GM21825 (cell line): ENCODE data around the gene METTL9.
"Not testable (repeated sequence)": the region's sequence is repeated elsewhere in the genome, so short reads cannot be mapped to it uniquely, and the experiment has no call there.

Source experiments
- ATAC-seq: cut with Tn5 transposase; IDR thresholded peaks from one replicate; pipeline ENCODE4 v1.9.1; 2021; ENCODE audit warnings: mild to moderate bottlenecking, moderate library complexity; ENCODE audit not compliant: unreplicated experiment

The METTL9 gene

DNA sequence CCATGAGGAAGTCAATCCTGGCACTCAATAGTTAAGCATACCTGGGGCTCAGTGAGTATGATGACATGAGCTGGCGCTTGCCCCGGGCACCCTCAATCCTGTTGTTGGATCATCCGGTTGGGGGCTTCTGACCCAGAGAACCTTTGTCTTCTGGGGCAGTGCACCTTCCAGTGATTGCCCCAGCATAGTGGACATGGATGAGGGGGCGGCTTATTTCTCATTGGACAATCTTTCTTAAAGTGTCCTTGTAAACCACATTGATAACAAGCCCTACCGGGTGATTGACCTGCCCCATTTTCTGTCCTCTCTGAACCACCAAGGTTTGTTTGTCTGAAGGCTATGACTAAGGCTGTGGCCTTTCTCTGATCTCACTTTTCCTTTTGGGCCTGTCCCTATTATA is 34.8 kb downstream of the METTL9 start:
- no peak for ATAC-seq

- ATAC-seq: not testable (repeated sequence)
These were observed 36.3 kb downstream of the METTL9 start for GRCh38 chr16:21635694-21636093.

- no peak for ATAC-seq
These were observed 37.9 kb downstream of the METTL9 start for GRCh38 chr16:21637032-21637968.

DNA sequence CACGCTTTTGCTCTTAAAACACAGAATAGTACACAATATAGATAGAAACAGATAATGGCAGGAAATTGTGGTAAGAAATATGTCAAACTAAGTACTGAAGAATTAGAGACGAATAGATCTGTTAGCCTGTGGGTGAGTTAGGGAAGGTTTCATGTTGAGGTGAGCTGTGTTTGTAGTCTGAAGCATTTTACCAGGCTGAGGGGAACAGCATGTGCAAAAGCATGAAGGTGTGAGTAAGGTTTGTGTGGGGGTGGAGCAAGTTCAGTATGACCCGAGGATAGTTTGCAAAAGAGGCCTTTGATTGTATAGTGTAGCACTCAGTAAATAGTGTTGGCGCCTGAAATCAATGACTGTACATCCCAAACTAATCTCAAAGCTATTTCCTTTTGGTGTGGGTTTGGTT is 39.2 kb downstream of the METTL9 start:
- no peak for ATAC-seq

DNA sequence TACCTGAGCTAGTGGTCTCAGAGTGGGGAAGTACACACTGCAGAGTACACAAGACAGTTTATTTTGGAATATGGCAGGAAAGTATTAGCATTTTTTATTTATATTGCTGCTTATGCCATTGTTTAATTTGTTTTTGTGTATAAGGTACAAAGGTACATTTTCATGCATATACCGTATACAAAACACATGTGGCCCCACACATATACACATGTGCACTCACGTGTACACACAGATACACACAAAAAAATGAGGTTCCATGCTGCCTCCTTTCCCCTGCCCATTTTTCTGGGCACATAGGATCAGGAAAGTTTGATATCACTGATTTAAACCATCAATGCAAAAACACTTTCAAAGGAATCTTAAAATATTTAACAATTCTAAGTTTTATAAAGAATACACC is 40.1 kb downstream of the METTL9 start:
- ATAC-seq: no peak

DNA sequence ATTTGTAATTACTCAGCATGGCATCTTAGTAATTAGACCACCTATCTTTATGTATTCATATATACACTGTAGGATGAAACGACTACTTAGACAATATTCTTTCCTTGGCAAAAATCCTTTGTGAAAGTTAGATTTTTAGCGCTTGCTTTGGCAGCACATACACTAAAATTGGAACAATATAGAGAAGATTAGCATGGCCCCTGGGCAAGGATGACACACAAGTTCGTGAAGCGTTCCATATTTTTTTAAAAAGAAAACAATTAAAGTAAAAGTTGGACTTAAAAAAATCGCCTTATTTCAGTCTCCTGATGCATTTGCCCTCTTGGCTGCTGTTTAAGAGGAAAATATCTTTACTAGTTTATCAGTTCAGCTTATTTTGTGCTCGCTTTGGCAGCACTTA is 42.5 kb downstream of the METTL9 start:
- no peak for ATAC-seq

- ATAC-seq: no peak
These were observed 43.5 kb downstream of the METTL9 start for GRCh38 chr16:21642861-21643260.

DNA sequence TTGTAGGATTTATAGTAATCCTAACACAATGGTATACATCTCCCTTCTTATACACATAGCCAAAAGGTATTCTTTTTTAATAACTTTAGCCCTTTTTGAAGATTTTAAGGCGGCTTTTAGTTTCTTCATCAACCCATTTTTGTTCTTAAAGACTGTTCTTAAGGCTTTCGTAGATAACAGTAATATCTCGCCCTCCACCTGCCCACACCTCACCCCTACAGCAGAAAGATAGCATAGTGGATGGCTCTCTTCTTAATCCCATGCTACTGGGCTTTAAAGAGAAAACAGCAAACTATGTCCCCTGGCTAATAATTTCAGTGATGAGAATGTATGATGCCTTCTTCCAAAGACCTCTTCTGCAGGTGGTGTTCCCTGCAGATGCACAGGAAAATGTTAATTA is 44.4 kb downstream of the METTL9 start:
- no peak for ATAC-seq

- ATAC-seq: no peak
These were observed 45.3 kb downstream of the METTL9 start for GRCh38 chr16:21644674-21645073.

- no peak for ATAC-seq
These were observed 45.9 kb downstream of the METTL9 start for GRCh38 chr16:21645261-21645721.

DNA sequence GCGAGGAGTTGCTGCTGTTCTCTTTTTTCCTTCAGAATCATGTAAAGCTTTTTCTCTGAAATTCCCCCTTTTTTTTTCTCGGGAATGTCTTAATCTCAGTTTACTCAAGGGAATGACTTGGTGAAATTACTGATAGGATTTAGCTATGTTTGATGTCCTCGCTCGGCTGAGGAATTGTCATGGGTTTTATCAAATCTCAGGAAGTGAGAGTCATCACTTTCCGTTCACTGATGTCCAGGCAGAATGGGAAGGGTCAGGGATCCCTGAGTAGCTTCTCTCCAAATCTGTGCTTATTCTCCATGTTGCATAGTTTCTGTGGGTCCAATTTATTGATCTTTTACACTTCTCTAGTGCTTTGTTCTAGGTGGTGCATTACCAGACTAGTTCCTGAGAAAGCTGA is 46.7 kb downstream of the METTL9 start:
- ATAC-seq: no peak

DNA sequence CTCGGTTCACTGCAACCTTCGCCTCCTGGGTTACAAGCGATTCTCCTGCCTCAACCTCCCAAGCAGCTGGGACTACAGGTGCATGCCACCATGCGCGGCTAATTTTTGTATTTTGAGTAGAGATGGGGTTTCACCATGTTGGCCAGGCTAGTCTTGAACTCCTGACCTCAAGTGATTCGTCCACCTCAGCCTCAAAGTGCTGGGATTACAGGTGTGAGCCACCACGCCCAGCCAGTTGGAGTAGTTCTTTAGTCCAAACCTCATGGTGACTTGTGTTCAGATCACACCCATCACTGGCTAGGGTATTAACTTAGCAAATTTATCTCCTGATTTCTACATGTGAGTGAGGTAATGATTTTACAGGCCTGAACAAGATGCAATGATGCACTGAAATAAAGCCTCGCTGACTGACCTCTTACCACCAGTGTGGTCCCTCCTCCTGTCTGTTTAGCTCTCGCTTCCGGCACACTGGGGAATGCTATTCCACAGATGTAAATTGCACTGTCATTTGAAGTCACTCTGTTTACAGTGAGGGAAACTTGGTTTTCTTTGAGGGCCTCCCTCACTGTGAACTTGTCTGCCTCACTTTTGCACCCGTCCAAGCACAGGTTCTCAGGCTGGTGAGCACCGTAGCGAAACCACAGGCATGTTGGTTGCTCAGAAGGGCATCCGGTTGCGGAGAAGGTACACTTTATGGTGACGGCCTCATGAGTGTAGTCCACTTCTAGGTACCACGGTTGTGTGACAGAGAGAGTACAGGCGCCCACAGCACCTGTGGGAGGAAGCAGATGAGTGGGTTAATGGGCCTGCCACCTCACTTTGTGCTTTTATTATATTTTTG is 47.6 kb downstream of the METTL9 start:
- ATAC-seq: peak; percentile 88

DNA sequence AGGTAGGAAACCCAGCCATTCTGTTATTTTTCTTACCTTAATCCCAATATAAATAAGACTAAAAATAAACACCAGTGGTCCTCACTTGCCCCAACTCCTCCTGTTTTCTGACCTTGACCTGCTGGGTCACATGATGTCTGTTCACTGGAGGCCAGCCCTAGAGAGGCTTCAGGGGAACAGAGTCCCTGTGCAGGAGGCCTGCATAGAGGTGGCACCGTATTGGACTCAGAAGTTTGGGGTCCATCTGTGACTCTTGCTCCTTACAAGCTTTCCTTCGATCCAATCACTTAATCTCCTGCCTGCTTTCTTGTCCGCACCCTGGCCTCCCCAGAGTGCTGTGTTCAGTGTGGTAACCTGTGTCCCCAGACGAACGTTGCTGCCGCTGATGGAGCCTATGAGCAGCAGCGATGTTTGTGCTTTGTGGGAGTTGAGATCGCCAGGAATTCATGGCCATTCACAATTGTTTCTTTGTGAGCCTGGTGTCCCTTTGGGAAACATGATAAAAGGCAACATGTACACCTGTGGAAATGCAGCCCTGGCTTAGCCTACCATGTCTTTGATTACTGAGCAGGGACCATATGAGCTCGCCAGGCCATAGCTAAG is 48.3 kb downstream of the METTL9 start:
- no peak for ATAC-seq

DNA sequence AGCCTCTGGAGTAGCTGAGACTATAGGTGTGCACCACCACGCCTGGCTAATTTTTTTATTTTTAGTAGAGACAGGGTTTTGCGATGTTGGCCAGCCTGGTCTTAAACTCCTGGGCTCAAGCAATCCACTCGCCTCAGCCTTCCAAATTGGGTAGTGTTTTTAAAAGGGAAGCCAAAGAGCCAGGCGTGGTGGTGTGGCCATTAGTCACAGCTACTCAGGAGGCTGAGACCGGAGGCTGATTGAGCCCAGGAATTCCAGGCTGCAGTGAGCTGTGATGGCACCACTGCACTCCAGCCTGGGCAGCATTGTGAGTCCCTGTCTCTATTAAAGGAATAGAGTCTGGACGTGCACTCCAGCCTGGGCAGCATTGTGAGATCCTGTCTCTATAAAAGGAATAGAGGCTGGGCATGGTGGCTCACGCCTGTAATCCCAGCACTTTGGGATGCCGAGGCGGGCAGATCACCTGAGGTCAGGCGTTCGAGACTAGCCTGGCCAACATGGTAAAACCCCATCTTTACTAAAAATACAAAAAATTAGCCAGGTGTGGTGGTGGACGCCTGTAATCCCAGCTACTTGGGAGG is 50.5 kb downstream of the METTL9 start:
- not testable (repeated sequence) for ATAC-seq

- ATAC-seq: no peak
These were observed 51.1 kb downstream of the METTL9 start for GRCh38 chr16:21650521-21650920.

- no peak for ATAC-seq
These were observed 52.1 kb downstream of the METTL9 start for GRCh38 chr16:21651515-21651914.

- no peak for ATAC-seq
These were observed 53.1 kb downstream of the METTL9 start, which contains the start of gene IGSF6 for GRCh38 chr16:21652453-21652852. TSS of gene IGSF6 (minus strand) at chr16:21652608. CDS start at chr16:21652598, 10 bp downstream.

DNA sequence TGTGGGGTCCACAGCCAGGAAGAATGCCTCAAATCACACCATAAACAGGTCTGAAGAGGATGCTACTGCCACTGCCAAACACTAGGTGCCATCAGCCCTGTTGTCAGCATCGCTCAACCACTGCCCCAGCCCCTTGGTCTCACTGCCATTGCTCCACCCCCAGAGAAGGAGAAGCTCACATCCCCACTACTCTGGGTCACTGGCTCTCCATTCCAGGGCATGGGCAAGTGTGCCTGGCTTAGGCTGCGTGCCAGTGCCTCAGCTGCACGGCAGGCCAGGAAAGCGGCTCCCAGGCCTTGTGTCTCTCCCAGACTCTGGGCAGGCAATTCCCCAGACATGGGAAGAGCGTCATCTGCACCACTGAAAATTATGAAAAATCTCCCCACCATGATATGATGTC is 54.2 kb downstream of the METTL9 start:
- ATAC-seq: no peak

GRCh38 chr16:21654466-21654865 is 55.1 kb downstream of the METTL9 start:
- no peak for ATAC-seq

- ATAC-seq: no peak
These were observed 55.5 kb downstream of the METTL9 start for GRCh38 chr16:21654881-21655280.
